HepG2 (cell line): ENCODE results near the gene PRR22. TPM values are rescaled to one million over a fixed set of nuclear protein-coding genes. Genes with fewer than 3 reads are reported as not detected.

ENCODE experiments used
- ATAC-seq: fragments of 200-7000 bp; cut with Tn5 transposase; 3 replicates; pipeline ENCODE4 v1.9.1; 2020; ENCODE audit warnings: mild to moderate bottlenecking, moderate library complexity
- BruUV-seq: library from RNA; stranded (reverse); fragments of 400-500 nt; replicated peaks from 2 replicates; lab custom pipeline; 2021; lab: Mats Ljungman, UMichigan
- CTCF ChIA-PET: fragments of 300-600 bp; formaldehyde crosslinking; extraction: SDS; loops from one replicate; lab custom pipeline; 2021; ENCODE audit warnings: low total read pairs, inconsistent platforms, low intra/inter-chr PET ratio; lab: Yijun Ruan, JAX
- POLR2A ChIA-PET: fragments of 350-600 bp; sonication (Branson Sonifier 250); formaldehyde crosslinking; loops from one replicate; lab custom pipeline; 2020; ENCODE audit warnings: antibody characterized with exemption, inconsistent platforms; lab: Yijun Ruan, JAX
- DNase-seq: peaks from one replicate; pipeline ENCODE4 v3.0.0-alpha.2; 2015; ENCODE audit warnings: low spot score
- FAIRE-seq: peaks from 3 replicates; lab custom pipeline; 2011; peaks lifted over from hg19 to GRCh38; lab: Jason Lieb, UNC
- H2AFZ ChIP-seq: one replicate; pipeline ENCODE4 v1.6.1; 2011; ENCODE audit warnings: low read length, inconsistent platforms
- H3K27ac ChIP-seq: fragments of 300-600 bp; 3 replicates; pipeline ENCODE4 v1.8.0; 2011; ENCODE audit warnings: mixed run types, mild to moderate bottlenecking, mixed read lengths, low read length, inconsistent platforms; ENCODE audit not compliant: insufficient read depth; ENCODE audit errors: extremely low read length
- H3K27me3 ChIP-seq, 2 experiments: fragments of 200-600 bp in 1 of 2; 2 replicates in 1 of 2; 3 replicates in 1 of 2; pipeline versions ENCODE4 v1.6.0 to v1.8.0; 2011; ENCODE audit warnings: low read length in 2 of 2, mild to moderate bottlenecking in 2 of 2, moderate library complexity in 2 of 2, inconsistent platforms in 1 of 2; ENCODE audit not compliant: insufficient read depth in 2 of 2, control insufficient read depth in 1 of 2
- H3K36me3 ChIP-seq, 2 experiments: fragments of 200-600 bp in 1 of 2; replicated peaks in 1 of 2; 2 replicates in 1 of 2; 3 replicates in 1 of 2; pipeline versions ENCODE4 v1.5.1 to v1.8.0; 2011; ENCODE audit warnings: low read length in 2 of 2, inconsistent platforms in 1 of 2; ENCODE audit not compliant: insufficient read depth in 2 of 2, control insufficient read depth in 1 of 2
- H3K4me1 ChIP-seq: 2 replicates; pipeline ENCODE4 v1.5.1; 2012; ENCODE audit warnings: low read length, inconsistent platforms; ENCODE audit not compliant: insufficient read depth
- H3K4me2 ChIP-seq: 2 replicates; pipeline ENCODE4 v1.6.0; 2011; ENCODE audit warnings: low read depth, low read length, inconsistent platforms
- H3K4me3 ChIP-seq, 3 experiments: fragments of 200-600 bp in 1 of 3; sonication (generic), shearing (Covaris generic) in 1 of 3; replicated peaks in 1 of 3; 2 replicates each; pipeline ENCODE4 v1.5.1; 2011 to 2016; ENCODE audit warnings: low read length in 3 of 3, inconsistent platforms in 2 of 3, low read depth in 2 of 3, mild to moderate bottlenecking in 2 of 3, control low read depth in 1 of 3, mixed read lengths in 1 of 3; ENCODE audit not compliant: insufficient read depth in 1 of 3
- H3K79me2 ChIP-seq: one replicate; pipeline ENCODE4 v1.6.1; 2011; ENCODE audit warnings: low read length, inconsistent platforms; ENCODE audit not compliant: insufficient read depth
- H3K9ac ChIP-seq: 2 replicates; pipeline ENCODE4 v1.6.0; 2011; ENCODE audit warnings: mild to moderate bottlenecking, low read depth, low read length, inconsistent platforms; ENCODE audit not compliant: insufficient read depth
- H3K9me3 ChIP-seq: 2 replicates; pipeline ENCODE4 v1.5.1; 2012; ENCODE audit warnings: mild to moderate bottlenecking, low read length
- H4K20me1 ChIP-seq: 2 replicates; pipeline ENCODE4 v1.6.0; 2011; ENCODE audit warnings: inconsistent platforms, mild to moderate bottlenecking, low read length, moderate library complexity; ENCODE audit not compliant: insufficient read depth
- FOXC1 ChIP-seq: sonication (generic); formaldehyde crosslinking; IDR thresholded peaks from 2 replicates; pipeline ENCODE4 v1.8.0; 2022; ENCODE audit warnings: mild to moderate bottlenecking, missing genetic modification reagents, borderline replicate concordance
- MAZ ChIP-seq, 2 experiments: sonication (generic) in 1 of 2; formaldehyde crosslinking in 1 of 2; IDR thresholded peaks; 2 replicates each; pipeline versions ENCODE4 v1.5.0 to v1.6.1; 2012 to 2020; ENCODE audit warnings: low read depth in 2 of 2, mild to moderate bottlenecking in 2 of 2, borderline replicate concordance in 1 of 2, improper control_type of control experiment in 1 of 2, low read length in 1 of 2, missing genetic modification reagents in 1 of 2, moderate library complexity in 1 of 2
- MED13 ChIP-seq: sonication (generic); formaldehyde crosslinking; IDR thresholded peaks from 2 replicates; pipeline ENCODE4 v1.5.0; 2020; ENCODE audit warnings: missing genetic modification reagents
- NR3C1 ChIP-seq: sonication (generic); formaldehyde crosslinking; IDR thresholded peaks from 2 replicates; pipeline ENCODE4 v1.4.0; 2020; ENCODE audit warnings: missing genetic modification reagents
- PHF5A ChIP-seq: IDR thresholded peaks from one replicate; pipeline ENCODE4 v1.6.1; 2018; ENCODE audit warnings: low read depth, missing genetic modification reagents; ENCODE audit not compliant: unreplicated experiment
- POLR2AphosphoS5 ChIP-seq: IDR thresholded peaks from 2 replicates; pipeline ENCODE4 v1.6.1; 2012; ENCODE audit warnings: low read depth, low read length
- RCOR2 ChIP-seq: IDR thresholded peaks from 2 replicates; pipeline ENCODE4 v1.6.1; 2016; ENCODE audit warnings: missing biosample characterization, missing genetic modification reagents
- SNAI1 ChIP-seq: sonication (generic); formaldehyde crosslinking; IDR thresholded peaks from 2 replicates; pipeline ENCODE4 v1.5.0; 2020; ENCODE audit warnings: mild to moderate bottlenecking, missing genetic modification reagents, borderline replicate concordance
- THAP9 ChIP-seq: sonication (generic); formaldehyde crosslinking; IDR thresholded peaks from 2 replicates; pipeline ENCODE4; 2020; ENCODE audit warnings: missing genetic modification reagents, mild to moderate bottlenecking, borderline replicate concordance
- ZNF136 ChIP-seq: sonication (generic); formaldehyde crosslinking; IDR thresholded peaks from 2 replicates; pipeline ENCODE4 v1.8.1; 2022; ENCODE audit warnings: low read depth, mild to moderate bottlenecking, moderate library complexity, missing genetic modification reagents
- ZNF20 ChIP-seq: sonication (generic); formaldehyde crosslinking; IDR thresholded peaks from 2 replicates; pipeline ENCODE4 v1.4.0; 2020; ENCODE audit warnings: mild to moderate bottlenecking, moderate library complexity, missing genetic modification reagents
- ZNF414 ChIP-seq: sonication (generic); formaldehyde crosslinking; IDR thresholded peaks from 2 replicates; pipeline ENCODE4 v1.5.0; 2020; ENCODE audit warnings: missing genetic modification reagents
- ZNF598 ChIP-seq: sonication (generic); formaldehyde crosslinking; IDR thresholded peaks from 2 replicates; pipeline ENCODE4 v1.5.1; 2020; ENCODE audit warnings: mild to moderate bottlenecking, missing genetic modification reagents, borderline replicate concordance
- ZNF670 ChIP-seq: sonication (generic); formaldehyde crosslinking; IDR thresholded peaks from 2 replicates; pipeline ENCODE4 v1.8.0; 2022; ENCODE audit warnings: mild to moderate bottlenecking, missing genetic modification reagents, borderline replicate concordance
- ZNF768 ChIP-seq: sonication (generic); formaldehyde crosslinking; IDR thresholded peaks from 2 replicates; pipeline ENCODE4 v1.4.0; 2020; ENCODE audit warnings: missing genetic modification reagents
- WGBS: methylation state at CpG from one replicate; pipeline ENCODE4 v1.1.6; 2017; ENCODE audit warnings: low lambda C conversion rate; 5-methylcytosine and 5-hydroxymethylcytosine counted together
- in situ Hi-C: cut with HindIII; loops from 2 replicates; pipeline ENCODE4 v1.10.0; 2017; ENCODE audit warnings: low pct_unique_long_range_greater_than_20kb; ENCODE audit not compliant: extremely low pct_ligation_motif_present
- intact Hi-C: fragments of 100-400 bp; cut with micrococcal nuclease; formaldehyde crosslinking; loops from one replicate; pipeline ENCODE4 v1.10.0; 2022; ENCODE audit not compliant: unreplicated experiment
- polyA plus RNA-seq, 8 experiments: library from polyadenylated mRNA; depleted of rRNA in 3 of 8; stranded (reverse) in 7 of 8; unstranded in 1 of 8; fragments of >200 nt; fragmentation: Illumina TruSeq in 4 of 8; extraction: Trizol in 4 of 8; gene quantifications; 2 replicates each; pipeline versions ENCODE4 v1.2.1 to v1.2.3, GENCODE V29; 2011 to 2016; ENCODE audit warnings: low read depth in 4 of 8, missing spikeins in 1 of 8, mixed read lengths in 1 of 8; ENCODE audit not compliant: insufficient read depth in 1 of 8
- total RNA-seq, 5 experiments: library from RNA; depleted of rRNA; stranded (reverse); fragments of >200 nt; fragmentation: Illumina TruSeq; extraction: Trizol; gene quantifications; 2 replicates each; pipeline ENCODE4 v1.2.3, GENCODE V29; 2016; ENCODE audit warnings: low read depth in 1 of 5

PRR22 gene
- total and polyA plus RNA-seq, 2 of the 13 experiments (the other 11 are each of a cell fraction or from before 2014, with no cell fraction given) = 0.84 to 2.3 TPM

GRCh38 chr19:5827891-5828660 is 43.5 kb upstream of the PRR22 start (continued):
- TF ChIP-seq RCOR2 = peak; percentile 66

GRCh38 chr19:5827342-5827890 is 42.9 kb upstream of the PRR22 start:
- H3K4me3 ChIP-seq = peak overlapping the region in 2 of 3 experiments; percentile 46 to 90; a peak in 5 of 6 replicates
- H3K4me1 ChIP-seq = peaks cover 56% of the 10 kb centered on the region
- CTCF ChIA-PET = interaction anchor here (2.5 kb wide), 1 partner anchor 22 kb away, joined by 19 read pairs; the partner anchor contains the start of gene NRTN
- no peak overlapping the region for H2AFZ ChIP-seq
- POLR2A ChIA-PET = interaction anchor here (0.5 to 4.2 kb wide), 34 partner anchors 9 to 205 kb away, joined by 3 to 96 read pairs (median 8); partner anchors contain the start of genes CATSPERD, DUS3L, FUT5 and FUT6
- intact Hi-C loops = loop anchor here (5.0 kb wide), 1 partner anchor 45 kb away; the partner anchor contains the start of gene FUT5
- no peak; the same call in 1 of the 3 replicates for ATAC-seq
- BruUV-seq = no TSS peak
- H3K4me2 ChIP-seq = peak overlapping the region; percentile 100
- H3K27ac ChIP-seq = peak overlapping the region; percentile 89
- FAIRE-seq = no peak
- 45% methylated on average over 8 of the region's 37 CpGs for WGBS
- no peaks in the 10 kb centered on the region; a peak in 1 of 5 replicates for H3K27me3 ChIP-seq
- H3K9me3 ChIP-seq = no peaks in the 10 kb centered on the region
- peaks cover 0 to 5% of the 10 kb centered on the region in 2 experiments; a peak in 1 of 5 replicates for H3K36me3 ChIP-seq
- H4K20me1 ChIP-seq = no peaks in the 10 kb centered on the region
- peaks cover 12% of the 10 kb centered on the region for H3K79me2 ChIP-seq
- H3K9ac ChIP-seq = peak overlapping the region; percentile 53
- DNase-seq = no peak
- in situ Hi-C loops = no loop called here
- TF ChIP-seq FOXC1 (CRISPR knock-in tag) (0 out of 2 replicates have a peak, but pooled peaks have one; percentile 1), ZNF768 (CRISPR knock-in tag) (peak; percentile 93), ZNF670 (CRISPR knock-in tag) (0 out of 2 replicates have a peak, but pooled peaks have one; percentile 31), SNAI1 (CRISPR knock-in tag) (no peak), MAZ (IDR thresholded peaks at IDR 0.05; ENCODE audit: borderline replicate concordance, low read depth, low read length) (0 out of 2 replicates have a peak, but pooled peaks have one; percentile 15), MAZ (CRISPR knock-in tag; IDR thresholded peaks at IDR 0.05; ENCODE audit: low read depth) (no peak), PHF5A (CRISPR knock-in tag) (no peak), ZNF414 (0 out of 2 replicates have a peak, but pooled peaks have one; percentile 10), MED13 (CRISPR knock-in tag) (0 out of 2 replicates have a peak, but pooled peaks have one; percentile 14), ZNF20 (CRISPR knock-in tag) (0 out of 2 replicates have a peak, but pooled peaks have one; percentile 6), NR3C1 (no peak), THAP9 (0 out of 2 replicates have a peak, but pooled peaks have one; percentile 4), ZNF136 (CRISPR knock-in tag) (no peak), ZNF598 (CRISPR knock-in tag) (0 out of 2 replicates have a peak, but pooled peaks have one; percentile 9), POLR2AphosphoS5 (0 out of 2 replicates have a peak, but pooled peaks have one; percentile 8)
